ENCODE data around the gene KCNS3. TPM values are rescaled to one million over a fixed set of nuclear protein-coding genes. Genes with fewer than 3 reads are reported as not detected.

The KCNS3 gene
- 45.1 and 70.9 TPM in 2 replicates for total RNA-seq

DNA sequence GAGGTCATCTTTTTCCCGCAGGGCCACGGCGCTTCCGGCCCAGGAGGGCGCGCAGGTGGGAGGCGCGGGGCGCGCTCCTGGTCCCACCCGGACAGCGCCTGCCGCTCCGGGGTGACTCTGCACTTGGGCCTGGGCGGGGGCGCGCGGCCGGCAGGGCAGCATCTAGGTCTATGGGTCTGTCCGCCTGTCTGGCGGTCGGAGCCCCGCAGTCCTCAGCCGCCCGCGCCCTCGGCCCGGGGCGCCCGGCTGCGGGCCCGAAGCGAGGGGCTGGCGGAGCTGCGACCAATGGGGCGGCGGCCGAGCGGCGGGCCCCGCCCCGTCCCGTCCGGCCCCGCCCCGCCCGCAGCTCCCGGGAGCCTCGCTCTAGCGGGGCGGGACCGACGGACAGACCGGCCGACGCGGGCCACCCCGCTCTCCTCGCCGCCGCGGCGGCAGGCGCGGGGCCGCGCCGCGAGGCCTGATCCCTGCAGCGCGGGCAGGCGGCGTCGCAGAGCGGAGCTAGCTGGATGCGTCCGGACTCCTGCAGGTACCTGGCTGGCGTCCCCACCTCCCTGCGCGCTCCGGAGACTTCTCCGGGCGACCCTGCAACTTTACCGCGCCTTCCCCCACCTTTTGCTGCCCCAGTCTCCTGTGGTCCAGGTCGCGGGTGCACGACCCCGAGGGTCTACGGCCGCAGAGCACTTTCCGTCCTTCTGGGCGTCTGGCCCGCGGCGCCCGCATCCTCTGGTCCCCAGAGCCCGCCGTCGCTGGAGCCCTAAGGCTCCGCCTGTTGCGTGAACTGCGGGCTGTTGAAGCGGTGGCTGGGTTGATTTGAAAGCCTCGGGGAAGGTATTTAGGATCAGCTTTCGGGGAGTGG lies at the start of gene KCNS3:
Gene KCNS3 (plus strand): TSS at position 387 of the 856 bp plus-strand sequence. CDS start 52,342 bp downstream, outside the sequence.
- no peak for DNase-seq (ENCODE audit: low read depth)

GRCh38 chr2:17830053-17831034 lies 48.1 kb upstream of the KCNS3 start:
- DNase-seq (ENCODE audit: low read depth) = peak; percentile 76

DNA sequence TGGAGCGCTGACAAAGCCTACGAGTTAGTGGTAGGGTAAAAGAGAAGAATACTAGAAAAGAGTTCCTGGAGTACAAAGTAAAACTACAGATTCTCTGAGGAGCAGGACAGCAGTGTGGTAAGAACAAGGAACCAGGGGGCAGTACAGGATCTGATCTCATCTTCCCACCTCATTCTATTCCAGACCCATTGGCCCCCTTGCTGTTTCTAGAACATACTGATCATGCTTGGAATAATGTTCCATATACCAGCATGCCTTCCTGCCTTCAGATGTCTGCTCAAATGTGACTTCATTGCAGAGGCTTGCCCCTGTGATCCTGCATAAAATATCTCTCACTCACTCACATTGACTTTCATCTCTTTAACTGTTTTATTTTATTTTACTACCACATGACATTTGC lies 43.0 kb upstream of the KCNS3 start:
- no peak for DNase-seq (ENCODE audit: low read depth)

- DNase-seq (ENCODE audit: low read depth) = no peak
These were observed 38.5 kb upstream of the KCNS3 start for GRCh38 chr2:17839959-17840358.

DNA sequence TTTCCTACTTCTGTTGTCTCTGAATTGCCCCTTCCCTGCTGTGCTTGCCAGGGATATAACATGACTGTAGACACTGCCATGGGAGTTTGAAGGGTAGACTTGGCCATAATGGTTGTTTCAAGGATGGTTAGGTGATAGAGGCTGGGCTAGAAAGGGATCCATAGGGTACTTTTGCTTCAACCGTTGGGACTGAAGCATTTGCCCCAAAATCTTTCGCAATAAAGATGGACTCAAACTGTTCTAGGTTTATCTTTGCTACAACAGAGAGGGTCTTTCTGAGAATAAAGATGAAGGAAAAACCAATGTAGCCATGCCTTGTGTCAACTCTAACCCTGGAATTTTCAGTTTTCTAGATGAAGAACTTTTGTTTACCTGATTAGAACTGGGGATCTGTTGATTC lies 35.0 kb upstream of the KCNS3 start:
- DNase-seq (ENCODE audit: low read depth) = no peak

GRCh38 chr2:17845806-17846205 lies 32.7 kb upstream of the KCNS3 start:
- no peak for DNase-seq (ENCODE audit: low read depth)

- no peak for DNase-seq (ENCODE audit: low read depth)
These were observed 31.8 kb upstream of the KCNS3 start for GRCh38 chr2:17846676-17847075.

- no peak for DNase-seq (ENCODE audit: low read depth)
These were observed 31.2 kb upstream of the KCNS3 start for GRCh38 chr2:17847236-17847635.

DNA sequence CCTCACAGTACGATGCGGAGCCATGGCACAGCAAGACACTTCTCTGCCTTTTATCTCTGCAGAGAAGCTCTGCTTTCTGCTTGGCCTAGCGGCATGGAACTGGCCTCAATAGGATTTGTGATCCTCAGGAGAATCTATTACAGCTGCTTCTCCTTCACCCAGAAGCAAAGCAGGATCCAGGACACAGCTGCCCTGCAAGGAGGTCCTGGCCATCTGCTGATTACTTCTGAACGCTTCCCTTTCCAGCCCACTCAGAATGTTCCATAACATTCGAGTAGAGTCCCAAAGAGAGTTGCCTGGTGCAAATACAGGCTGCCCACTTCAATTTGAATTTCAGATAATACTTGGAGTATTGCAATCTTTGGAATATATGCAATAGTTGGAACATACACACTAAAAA lies 29.2 kb upstream of the KCNS3 start:
- DNase-seq (ENCODE audit: low read depth) = no peak

GRCh38 chr2:17850151-17850550 lies 28.3 kb upstream of the KCNS3 start:
- no peak for DNase-seq (ENCODE audit: low read depth)

GRCh38 chr2:17851731-17852585 lies 26.5 kb upstream of the KCNS3 start:
- peak; percentile 53 for DNase-seq (ENCODE audit: low read depth)

GRCh38 chr2:17853799-17854198 lies 24.7 kb upstream of the KCNS3 start:
- DNase-seq (ENCODE audit: low read depth) = no peak

- peak; percentile 36 for DNase-seq (ENCODE audit: low read depth)
These were observed 21.4 kb upstream of the KCNS3 start for GRCh38 chr2:17857021-17857420.

DNA sequence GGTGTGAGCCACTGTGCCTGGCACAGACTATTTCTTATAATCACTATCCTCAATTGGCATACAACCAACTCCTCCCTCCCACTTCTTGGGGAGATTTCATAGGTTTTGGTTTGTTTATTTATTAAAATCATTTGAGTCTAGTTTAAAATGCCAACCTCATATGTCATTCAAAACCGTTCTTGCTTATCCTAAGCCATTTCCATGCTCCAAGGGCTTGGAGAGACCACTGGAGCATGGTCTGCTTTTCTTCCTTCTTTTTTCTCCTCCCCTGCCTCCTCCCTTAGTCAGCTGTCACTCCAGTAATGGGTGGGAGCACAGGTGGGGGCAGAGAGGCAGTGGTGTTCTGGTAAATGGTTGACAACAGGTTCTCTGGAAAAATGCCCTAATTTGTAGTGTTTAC lies 20.4 kb upstream of the KCNS3 start:
- peak; percentile 65 for DNase-seq (ENCODE audit: low read depth)

DNA sequence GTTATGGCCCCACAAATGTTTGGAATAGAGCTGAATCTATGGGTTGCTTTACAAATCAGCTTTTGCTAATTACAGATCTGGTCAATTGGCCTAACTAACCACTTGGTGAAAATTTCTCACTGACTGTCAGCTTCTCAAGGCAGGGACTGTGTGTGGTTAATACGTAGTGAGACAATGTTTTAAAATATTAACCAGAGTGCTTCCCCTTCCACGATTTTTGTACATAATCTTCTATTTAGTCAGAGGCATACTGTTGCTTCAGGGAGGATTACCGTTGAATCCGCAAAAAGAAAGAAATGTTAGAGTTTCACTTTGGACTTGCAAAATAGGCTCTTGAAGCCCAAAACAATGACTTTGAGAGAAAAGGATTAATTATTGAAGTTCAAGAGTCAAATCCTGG lies 14.9 kb upstream of the KCNS3 start:
- peak; percentile 85 for DNase-seq (ENCODE audit: low read depth)

DNA sequence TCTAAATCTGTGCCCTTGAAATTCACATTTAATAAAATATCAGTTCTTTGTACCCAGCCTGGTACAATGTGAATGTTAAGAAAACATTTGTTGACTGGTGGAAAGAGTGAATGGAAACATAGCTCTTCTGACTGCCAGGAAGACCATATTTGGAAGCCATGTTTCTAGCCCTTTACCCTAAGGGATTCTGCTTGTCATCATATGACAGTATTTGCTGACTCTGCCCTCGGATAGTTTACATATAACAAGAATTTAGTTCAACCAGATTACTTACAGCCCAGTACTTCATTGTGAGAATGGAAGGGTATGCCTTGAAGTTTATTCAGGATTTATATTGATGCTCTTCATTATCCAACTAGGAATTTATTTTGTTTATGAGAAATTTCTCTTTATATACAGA lies 13.8 kb upstream of the KCNS3 start:
- no peak for DNase-seq (ENCODE audit: low read depth)

DNA sequence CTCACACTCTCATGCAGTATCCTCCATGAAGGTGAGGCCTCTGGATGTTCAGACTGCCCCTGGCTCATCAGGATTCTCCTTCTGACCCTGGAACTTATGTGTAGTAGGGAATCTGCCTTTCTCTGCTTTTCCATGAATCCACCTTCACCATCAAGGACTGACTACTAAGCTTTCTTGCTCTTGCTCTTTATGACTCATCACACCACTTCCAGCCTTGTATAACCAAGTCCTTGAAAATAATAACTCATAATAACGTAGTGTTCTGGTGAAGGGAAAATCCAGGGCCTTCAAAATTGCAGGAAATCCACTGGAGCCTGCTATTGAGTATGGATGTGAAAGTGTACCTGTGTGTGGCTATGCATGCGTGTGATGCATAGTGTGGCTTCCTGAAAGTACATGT lies 11.3 kb upstream of the KCNS3 start:
- no peak for DNase-seq (ENCODE audit: low read depth)

- peak; percentile 50 for DNase-seq (ENCODE audit: low read depth)
These were observed 9.3 kb upstream of the KCNS3 start for GRCh38 chr2:17869128-17869527.

DNA sequence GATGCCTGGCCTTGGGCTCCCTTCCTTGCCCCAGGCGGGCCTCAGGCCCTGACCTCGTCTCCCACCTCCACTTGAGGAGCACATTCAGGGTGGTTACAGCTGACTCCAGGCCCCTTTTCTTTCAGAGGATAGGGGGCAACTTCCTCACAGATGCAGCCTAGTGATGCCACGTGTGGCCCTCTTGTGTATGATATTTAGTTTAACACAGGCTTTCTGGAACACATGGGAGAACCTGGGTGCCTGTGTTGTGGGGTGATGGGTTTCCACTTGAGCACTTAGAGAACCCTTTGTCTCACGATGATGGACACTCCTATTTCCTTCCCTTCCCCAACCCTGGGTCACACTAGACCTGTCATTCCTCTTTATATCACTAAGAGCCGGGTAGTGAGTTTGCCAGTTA lies 6.8 kb upstream of the KCNS3 start:
- no peak for DNase-seq (ENCODE audit: low read depth)

DNA sequence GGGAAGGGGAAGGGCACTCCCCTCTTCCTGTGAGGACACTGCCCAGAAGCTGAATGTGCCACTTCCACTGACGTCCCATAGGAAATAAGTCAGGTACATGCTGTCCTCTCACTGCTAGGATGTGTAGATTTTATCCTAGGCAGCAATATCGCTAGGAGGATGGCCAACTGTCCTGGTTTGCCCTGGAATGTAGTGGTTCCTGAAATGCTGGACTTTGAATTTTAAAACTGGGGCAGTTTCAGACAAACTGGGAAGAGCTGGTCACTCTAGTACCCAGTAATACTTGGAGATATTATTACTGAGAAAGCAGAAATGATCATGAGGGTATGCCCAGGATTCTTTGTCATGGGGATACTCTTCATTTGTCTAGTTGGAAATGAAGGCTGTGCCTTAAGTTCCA lies 5.4 kb upstream of the KCNS3 start:
- no peak for DNase-seq (ENCODE audit: low read depth)

GRCh38 chr2:17876590-17876989 lies 1.9 kb upstream of the KCNS3 start:
- no peak for DNase-seq (ENCODE audit: low read depth)

DNA sequence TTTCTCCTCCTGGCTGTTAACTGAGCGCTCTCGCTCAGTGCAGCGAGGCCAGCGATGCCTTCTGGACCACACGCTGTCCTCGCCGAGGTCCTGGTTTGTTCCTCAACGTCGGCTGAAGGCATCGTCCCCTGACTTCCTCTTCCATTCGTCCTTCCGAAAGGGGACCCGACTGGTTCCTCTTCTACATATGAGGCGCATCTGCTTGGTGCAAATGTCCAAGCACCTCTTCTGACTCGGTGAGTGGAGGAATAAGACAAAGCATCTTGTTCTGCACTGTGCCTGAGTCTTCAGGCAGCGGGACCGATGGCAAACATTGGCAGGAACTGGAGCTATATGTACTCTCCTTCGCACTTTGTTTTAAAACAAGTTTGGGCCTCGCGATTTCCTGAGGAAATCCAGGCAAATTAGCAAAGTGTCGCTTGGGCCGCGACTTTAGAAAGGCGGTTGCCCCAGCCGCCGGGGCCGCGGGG lies 621 bp upstream of the KCNS3 start:
- DNase-seq (ENCODE audit: low read depth) = no peak

Measured in renal cortical epithelial cell (primary cell).